HG03575 (cell line): ENCODE results near the gene CHCHD6.

Experiments
- ATAC-seq: cut with Tn5 transposase; IDR thresholded peaks from one replicate; pipeline ENCODE4 v1.9.1; 2021; ENCODE audit not compliant: unreplicated experiment, insufficient number of reproducible peaks, low FRiP score; ENCODE audit errors: extremely low read depth

The CHCHD6 gene

GRCh38 chr3:126837773-126838172, 133.7 kb downstream of the CHCHD6 start:
- ATAC-seq = no peak

GRCh38 chr3:126845920-126846715, 142.1 kb downstream of the CHCHD6 start:
- no peak for ATAC-seq

DNA sequence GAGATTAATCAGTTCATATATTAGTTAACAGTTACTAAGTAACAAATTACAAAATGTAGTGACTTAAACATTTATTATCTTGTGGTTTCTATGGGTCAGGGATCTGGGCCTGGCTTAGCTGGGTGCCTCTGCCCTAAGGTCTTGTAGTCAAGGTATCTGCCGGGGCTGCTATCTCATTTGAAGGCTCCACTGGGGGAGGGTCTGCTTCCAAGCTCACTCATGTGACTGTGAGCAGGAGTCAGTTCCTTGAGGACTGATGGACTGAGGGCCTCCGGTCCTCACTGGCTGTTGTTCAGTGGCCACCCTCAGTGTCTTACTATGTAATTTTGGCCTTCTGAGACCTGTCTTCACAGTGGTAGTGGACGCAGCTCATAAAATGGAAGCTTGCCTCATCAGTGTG, 143.0 kb downstream of the CHCHD6 start:
- ATAC-seq = no peak

- no peak for ATAC-seq
Measured at GRCh38 chr3:126848991-126849390, 145.0 kb downstream of the CHCHD6 start.

DNA sequence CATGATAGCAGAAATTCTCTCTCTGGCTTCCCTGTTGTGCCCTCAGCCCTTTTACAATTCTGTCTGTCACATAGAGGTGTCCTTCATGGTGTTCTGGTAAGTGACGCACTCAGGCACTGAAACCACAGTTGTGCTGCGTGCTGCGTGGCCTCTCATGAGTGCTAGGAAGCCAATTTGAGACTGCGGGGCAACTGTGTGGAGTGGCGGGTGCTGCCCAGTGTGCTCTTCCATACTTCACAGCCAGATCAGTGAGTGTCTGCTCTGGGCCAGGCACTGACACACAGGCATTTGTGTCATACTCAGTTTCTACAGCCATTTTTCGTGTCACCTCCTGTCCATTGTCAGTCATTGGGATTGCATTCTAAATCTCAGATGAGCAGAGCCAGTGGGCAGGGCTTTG, 145.7 kb downstream of the CHCHD6 start:
- no peak for ATAC-seq

DNA sequence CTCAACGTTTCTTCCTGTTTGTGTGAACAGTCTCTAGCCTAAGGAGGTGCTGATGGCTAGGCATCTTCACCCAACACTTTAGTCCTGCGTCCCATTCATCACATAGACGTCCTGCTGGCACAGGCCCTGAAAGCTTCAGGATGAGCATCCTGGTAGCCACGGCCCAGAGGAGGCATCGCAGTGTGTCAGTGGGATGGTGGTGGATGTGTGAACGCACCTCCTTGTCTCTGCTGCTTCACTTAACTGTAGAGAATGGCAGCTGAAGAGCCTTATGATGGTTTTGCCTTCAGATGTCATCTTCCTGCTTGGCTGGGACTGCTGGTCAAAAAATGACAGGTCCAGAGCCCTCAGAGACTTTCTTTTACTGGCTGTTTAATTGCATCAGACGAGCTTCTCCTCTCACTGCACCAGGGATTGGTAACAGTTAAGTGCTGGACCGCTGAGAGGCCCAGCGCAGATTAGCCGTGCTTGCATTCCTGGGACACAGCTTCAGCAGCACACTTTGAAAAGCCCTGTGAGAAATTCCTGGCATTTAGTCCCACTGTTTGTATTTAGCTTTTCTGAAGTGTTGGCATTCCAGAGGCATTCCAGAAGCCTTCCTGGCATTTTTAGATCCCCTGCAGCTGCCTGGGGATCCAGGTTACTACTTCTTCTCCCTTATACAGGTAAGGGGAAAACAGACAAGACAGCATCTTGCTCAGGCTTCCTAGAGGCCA, 146.5 kb downstream of the CHCHD6 start:
- ATAC-seq = no peak

- ATAC-seq = no peak
Measured at GRCh38 chr3:126851382-126851781, 147.3 kb downstream of the CHCHD6 start.

GRCh38 chr3:126851934-126852333, 147.9 kb downstream of the CHCHD6 start:
- ATAC-seq = no peak

- ATAC-seq = no peak
Measured at GRCh38 chr3:126852511-126852910, 148.5 kb downstream of the CHCHD6 start.

- no peak for ATAC-seq
Measured at GRCh38 chr3:126854666-126855065, 150.6 kb downstream of the CHCHD6 start.

DNA sequence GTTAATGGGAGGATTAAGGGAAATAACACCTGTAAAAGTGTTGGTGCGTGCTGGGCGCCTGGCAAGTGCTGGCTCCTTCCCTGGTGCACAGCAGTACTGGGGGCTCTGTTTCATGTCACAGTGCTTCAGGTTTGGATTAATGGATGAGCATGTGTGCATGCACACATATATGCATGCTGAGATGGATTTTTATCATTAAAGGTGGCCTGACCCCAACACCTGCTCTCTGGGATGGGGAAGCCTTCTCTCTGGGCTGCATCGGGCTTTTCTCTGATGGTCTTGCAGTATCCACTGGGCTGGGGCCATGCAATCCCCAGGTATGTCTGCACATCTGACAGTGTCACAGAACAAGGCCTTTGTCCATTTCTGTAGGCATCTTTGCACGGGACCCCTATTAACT, 151.3 kb downstream of the CHCHD6 start:
- no peak for ATAC-seq

DNA sequence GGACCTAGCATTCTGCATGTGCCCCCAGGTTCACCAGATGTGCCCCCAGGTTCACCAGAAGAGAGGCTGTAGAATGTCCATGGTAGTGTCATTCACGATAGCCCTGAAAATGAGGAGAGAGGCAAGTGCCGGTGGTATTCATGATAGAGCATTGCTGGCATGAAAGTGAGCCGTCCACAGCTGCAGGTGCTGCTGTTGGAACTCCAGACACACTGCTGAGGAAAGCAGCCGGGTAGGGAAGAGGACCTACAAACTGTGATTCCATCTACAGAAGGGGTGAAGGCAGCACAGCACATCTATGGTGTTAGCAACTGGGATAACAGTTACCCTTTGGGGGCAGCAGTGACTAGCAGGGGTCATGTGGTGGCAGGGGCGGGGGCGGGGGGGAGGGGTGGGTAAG, 153.9 kb downstream of the CHCHD6 start:
- no peak for ATAC-seq

GRCh38 chr3:126858401-126858800, 154.4 kb downstream of the CHCHD6 start:
- no peak for ATAC-seq

- no peak for ATAC-seq
Measured at GRCh38 chr3:126858887-126859286, 154.8 kb downstream of the CHCHD6 start.

- ATAC-seq = no peak
Measured at GRCh38 chr3:126859415-126860246, 155.6 kb downstream of the CHCHD6 start.

DNA sequence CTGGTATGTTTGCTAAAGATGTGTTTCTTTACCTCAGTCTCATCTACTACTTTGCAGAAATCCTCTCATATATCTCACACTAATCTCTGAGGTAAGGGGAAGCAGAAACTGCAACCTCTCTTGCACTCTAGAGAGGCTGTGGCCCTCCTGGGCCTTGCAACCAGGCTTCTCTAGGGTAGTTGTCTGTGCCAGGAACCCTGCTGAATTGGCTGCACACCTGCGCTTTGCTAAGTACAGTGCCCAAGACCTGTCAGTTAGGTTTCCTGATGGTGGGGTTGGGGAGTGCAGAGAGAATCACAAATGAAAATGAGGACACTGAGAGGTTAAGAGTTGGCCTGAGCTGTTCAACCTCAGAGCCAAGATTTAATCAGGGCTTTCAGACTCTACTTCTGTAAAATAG, 161.7 kb downstream of the CHCHD6 start:
- no peak for ATAC-seq

DNA sequence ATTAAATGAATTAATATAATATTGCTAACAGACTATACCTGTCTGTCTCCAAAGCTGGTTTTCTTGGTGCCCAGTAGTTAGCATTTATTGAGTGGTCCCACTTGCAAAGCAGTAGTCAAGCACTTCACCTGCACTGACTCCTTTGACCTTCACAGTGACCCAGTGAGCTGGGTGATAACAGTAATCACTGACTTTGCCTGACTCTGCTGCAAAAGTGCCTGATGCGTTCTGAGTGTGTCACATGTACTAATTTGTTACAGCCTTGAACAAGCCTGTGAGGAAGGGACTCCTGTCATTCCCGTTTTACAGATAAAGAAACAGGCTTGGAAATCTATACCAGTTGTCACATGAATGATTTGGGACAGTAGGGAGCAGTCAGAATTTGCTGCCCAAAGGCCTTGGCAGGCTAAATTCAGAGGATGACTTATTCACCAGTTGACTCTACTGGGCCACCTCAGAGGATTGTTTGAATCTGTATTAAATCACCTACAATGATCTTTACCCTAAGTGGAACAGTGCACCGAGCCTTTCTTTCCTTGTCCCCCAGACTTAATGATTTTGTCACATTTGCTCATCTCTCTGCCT, 162.2 kb downstream of the CHCHD6 start:
- no peak for ATAC-seq

GRCh38 chr3:126867190-126867862, 163.3 kb downstream of the CHCHD6 start:
- ATAC-seq = no peak

DNA sequence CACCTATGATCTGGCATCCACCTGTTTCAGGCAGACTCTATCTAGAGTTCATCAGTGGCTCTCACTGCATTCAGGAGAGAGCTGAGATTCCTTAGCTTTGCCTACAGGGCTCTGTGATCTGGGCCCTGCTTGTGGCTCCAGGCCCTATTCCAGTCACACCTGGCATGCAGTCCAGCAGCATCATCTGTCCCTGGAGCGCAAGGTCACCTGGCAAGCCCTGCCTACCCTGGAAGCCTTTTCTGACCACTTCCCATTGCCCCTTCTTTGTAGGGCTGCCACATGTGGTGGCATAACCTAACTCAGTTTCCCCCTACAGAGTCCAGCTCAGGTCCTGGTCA, 163.8 kb downstream of the CHCHD6 start:
- ATAC-seq = no peak
